ENCODE results near the gene CLMN.

CLMN gene

GRCh38 chr14:95304342-95304741 is 15.4 kb downstream of the CLMN start:
- DNase-seq (ENCODE audit: low read depth in 2 of 3, low spot score in 2 of 3) = no peak

GRCh38 chr14:95303552-95303951 is 16.2 kb downstream of the CLMN start:
- DNase-seq (ENCODE audit: low read depth in 2 of 3, low spot score in 2 of 3) = no peak

GRCh38 chr14:95302667-95303506 is 16.8 kb downstream of the CLMN start:
- no peak for DNase-seq (ENCODE audit: low read depth in 2 of 3, low spot score in 2 of 3)

GRCh38 chr14:95301527-95302187 is 18.1 kb downstream of the CLMN start:
- DNase-seq (ENCODE audit: low read depth in 2 of 3, low spot score in 2 of 3) = no peak

- DNase-seq (ENCODE audit: low read depth in 2 of 3, low spot score in 2 of 3) = no peak
Measured at GRCh38 chr14:95300697-95301526, 18.8 kb downstream of the CLMN start.

GRCh38 chr14:95300002-95300696 is 19.6 kb downstream of the CLMN start:
- DNase-seq (ENCODE audit: low read depth in 2 of 3, low spot score in 2 of 3) = no peak

GRCh38 chr14:95299271-95299670 is 20.4 kb downstream of the CLMN start:
- no peak for DNase-seq (ENCODE audit: low read depth in 2 of 3, low spot score in 2 of 3)

- no peak for DNase-seq (ENCODE audit: low read depth in 2 of 3, low spot score in 2 of 3)
Measured at GRCh38 chr14:95297832-95298231, 21.9 kb downstream of the CLMN start.

- DNase-seq (ENCODE audit: low read depth in 2 of 3, low spot score in 2 of 3) = no peak
Measured at GRCh38 chr14:95296966-95297365, 22.7 kb downstream of the CLMN start.

GRCh38 chr14:95295600-95296376 is 23.9 kb downstream of the CLMN start:
- DNase-seq (ENCODE audit: low read depth in 2 of 3, low spot score in 2 of 3) = no peak

- no peak for DNase-seq (ENCODE audit: low read depth in 2 of 3, low spot score in 2 of 3)
Measured at GRCh38 chr14:95294834-95295599, 24.7 kb downstream of the CLMN start.

- DNase-seq (ENCODE audit: low read depth in 2 of 3, low spot score in 2 of 3) = no peak
Measured at GRCh38 chr14:95294320-95294719, 25.4 kb downstream of the CLMN start.

- DNase-seq (ENCODE audit: low read depth in 2 of 3, low spot score in 2 of 3) = no peak
Measured at GRCh38 chr14:95293449-95293848, 26.3 kb downstream of the CLMN start.

GRCh38 chr14:95292660-95293425 is 26.9 kb downstream of the CLMN start:
- DNase-seq (ENCODE audit: low read depth in 2 of 3, low spot score in 2 of 3) = no peak

GRCh38 chr14:95291859-95292542 is 27.7 kb downstream of the CLMN start:
- no peak for DNase-seq (ENCODE audit: low read depth in 2 of 3, low spot score in 2 of 3)

GRCh38 chr14:95290871-95291431 is 28.8 kb downstream of the CLMN start:
- no peak for DNase-seq (ENCODE audit: low read depth in 2 of 3, low spot score in 2 of 3)

GRCh38 chr14:95290021-95290420 is 29.7 kb downstream of the CLMN start:
- no peak for DNase-seq (ENCODE audit: low read depth in 2 of 3, low spot score in 2 of 3)
